22Rv1 (cell line): ENCODE results near the gene SPATA6L.

ENCODE experiments used
- H3K27ac ChIP-seq: fragments of 450-650 bp; 2 replicates; pipeline ENCODE4 v1.5.1; 2017
- ZFX ChIP-seq: fragments of 450-650 bp; IDR thresholded peaks from 2 replicates; pipeline ENCODE4 v1.6.1; 2017; ENCODE audit warnings: antibody characterized with exemption, borderline replicate concordance
- TF ChIP-seq, protein P1 (sequence below): fragments of 450-650 bp; IDR thresholded peaks from 2 replicates; pipeline ENCODE4 v1.5.1; 2017; ENCODE audit warnings: mild to moderate bottlenecking

SPATA6L gene

DNA sequence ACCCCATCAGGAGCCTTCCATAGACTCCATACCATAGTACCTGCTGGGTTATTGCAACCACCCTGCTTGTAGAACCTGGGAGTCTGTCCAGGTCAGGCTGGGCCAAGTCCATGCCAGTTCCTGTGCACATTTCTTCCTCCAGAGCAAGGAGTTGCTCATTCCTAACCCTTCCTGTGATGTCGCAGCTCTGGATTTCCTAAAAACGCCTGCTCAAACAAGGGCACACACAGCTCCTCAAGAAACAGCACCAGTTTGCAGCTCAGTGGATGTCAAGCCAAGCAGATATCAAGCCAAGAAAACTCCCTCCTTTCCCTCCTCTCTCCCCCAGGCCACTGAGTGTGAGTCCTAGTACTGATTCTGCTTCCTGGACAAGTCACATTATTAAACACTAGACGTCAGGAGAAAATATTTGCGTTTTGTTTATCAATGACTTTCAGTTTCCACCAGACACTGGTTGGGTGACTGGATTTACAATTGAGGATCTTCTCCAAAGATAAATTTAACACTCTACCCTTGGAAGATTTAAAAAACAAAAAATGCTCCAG lies 116.5 kb downstream of the SPATA6L start:
- H3K27ac ChIP-seq: no peak overlapping the region
- TF ChIP-seq, protein P1, sequence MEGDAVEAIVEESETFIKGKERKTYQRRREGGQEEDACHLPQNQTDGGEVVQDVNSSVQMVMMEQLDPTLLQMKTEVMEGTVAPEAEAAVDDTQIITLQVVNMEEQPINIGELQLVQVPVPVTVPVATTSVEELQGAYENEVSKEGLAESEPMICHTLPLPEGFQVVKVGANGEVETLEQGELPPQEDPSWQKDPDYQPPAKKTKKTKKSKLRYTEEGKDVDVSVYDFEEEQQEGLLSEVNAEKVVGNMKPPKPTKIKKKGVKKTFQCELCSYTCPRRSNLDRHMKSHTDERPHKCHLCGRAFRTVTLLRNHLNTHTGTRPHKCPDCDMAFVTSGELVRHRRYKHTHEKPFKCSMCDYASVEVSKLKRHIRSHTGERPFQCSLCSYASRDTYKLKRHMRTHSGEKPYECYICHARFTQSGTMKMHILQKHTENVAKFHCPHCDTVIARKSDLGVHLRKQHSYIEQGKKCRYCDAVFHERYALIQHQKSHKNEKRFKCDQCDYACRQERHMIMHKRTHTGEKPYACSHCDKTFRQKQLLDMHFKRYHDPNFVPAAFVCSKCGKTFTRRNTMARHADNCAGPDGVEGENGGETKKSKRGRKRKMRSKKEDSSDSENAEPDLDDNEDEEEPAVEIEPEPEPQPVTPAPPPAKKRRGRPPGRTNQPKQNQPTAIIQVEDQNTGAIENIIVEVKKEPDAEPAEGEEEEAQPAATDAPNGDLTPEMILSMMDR: no peak
- TF ChIP-seq ZFX: no peak

DNA sequence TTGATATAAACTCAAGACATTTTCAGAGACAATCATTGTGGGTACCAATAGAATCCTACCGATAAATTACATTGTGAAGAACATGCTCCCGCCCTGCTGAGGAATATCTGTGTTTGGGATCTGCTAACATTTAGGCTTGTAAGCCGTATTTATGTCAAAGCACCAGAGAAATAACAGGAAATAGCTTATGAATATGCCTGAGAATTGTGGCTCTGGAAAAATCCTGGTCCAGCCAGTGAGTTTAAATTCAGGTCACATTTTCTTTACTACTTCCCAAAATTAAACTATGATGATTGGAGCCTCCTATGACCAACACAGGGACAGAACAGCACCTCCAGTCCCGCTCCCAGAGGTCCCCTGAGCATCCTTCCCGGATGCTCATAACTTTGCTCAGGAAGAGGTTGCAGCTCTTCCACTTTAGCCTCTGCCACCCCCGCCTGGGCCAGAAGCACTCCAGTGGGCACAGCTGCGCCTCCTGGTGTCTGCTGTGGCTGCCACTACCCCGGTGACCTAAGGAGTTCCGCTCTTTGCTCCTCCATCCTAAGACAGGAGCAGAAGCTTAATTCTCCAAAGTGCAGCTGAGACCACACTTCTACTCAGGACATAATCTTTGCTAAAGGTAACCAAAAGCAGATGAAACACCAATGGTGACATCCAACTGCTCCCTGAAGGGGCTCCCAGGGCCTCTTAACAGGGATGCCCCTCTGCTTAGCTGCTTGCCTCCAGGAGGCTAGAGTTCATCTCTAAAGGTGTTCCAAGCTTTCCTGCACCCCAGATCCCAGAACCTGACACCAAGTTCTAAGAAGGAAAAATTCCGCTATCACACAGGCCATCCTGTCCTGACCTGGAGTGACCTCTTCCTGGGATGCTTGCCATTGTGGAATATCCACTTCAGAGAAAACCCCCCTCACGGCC lies 117.2 kb downstream of the SPATA6L start:
- no peak overlapping the region for H3K27ac ChIP-seq
- no peak for TF ChIP-seq ZFX
- TF ChIP-seq, protein P1: peak; percentile 49
